Astrocyte of the spinal cord (primary cell): ENCODE data around the gene MRTO4.
"Not testable (repeated sequence)": the region's sequence is repeated elsewhere in the genome, so short reads cannot be mapped to it uniquely, and the experiment has no call there.

Experiments
- DNase-seq: peaks from one replicate; pipeline ENCODE4 v3.0.0; 2011; ENCODE audit warnings: low read depth, low spot score
- H3K4me3 ChIP-seq: 2 replicates; pipeline ENCODE4 v1.5.1; 2011; ENCODE audit warnings: low read depth, mild to moderate bottlenecking, low read length, moderate library complexity
- in situ Hi-C: cut with HindIII; loops from 2 replicates; pipeline ENCODE4 v1.10.0; 2017; ENCODE audit warnings: low sequenced_read_pairs
- TF ChIP-seq, protein P1 (sequence below): IDR thresholded peaks from 2 replicates; pipeline ENCODE4 v1.5.1; 2012; ENCODE audit warnings: low read depth, mild to moderate bottlenecking, low read length, inconsistent platforms

The MRTO4 gene

DNA sequence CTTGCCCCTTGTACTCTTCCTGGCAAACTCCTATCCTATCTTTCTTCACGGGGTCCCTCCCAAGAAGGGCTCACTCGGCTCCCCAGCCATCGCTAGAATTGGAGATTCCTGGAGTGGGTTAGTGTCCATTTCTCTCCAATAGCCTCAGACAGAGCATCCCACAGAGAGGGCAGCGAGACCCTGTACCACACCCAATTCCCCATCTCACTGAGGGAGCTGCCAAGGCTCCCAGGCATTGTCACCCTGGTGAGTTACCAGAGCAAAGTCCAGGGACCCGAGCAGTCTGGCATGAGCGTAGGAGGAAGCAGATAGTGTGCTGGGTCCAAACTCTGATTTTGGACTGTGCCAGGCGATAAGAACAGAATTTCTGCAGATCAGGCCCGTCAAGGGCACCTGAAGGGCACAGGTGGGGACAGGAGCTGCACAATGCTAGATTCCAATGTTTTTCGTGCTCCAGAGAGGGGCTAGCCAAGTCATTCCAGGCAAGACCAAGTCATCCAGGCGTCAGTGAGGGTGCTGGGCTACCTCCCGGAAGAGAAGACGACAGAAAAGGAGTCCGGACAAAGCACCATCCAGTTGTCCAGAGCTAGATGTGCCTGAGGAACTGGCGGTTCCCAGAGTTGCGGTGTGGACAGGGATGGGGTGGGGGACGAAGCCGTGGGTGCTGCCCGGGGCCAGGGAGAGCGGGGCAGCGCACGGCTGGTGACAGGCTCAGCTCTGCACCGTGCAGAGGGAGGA lies 21.7 kb downstream of the MRTO4 start:
- DNase-seq = no peak
- TF ChIP-seq, protein P1, sequence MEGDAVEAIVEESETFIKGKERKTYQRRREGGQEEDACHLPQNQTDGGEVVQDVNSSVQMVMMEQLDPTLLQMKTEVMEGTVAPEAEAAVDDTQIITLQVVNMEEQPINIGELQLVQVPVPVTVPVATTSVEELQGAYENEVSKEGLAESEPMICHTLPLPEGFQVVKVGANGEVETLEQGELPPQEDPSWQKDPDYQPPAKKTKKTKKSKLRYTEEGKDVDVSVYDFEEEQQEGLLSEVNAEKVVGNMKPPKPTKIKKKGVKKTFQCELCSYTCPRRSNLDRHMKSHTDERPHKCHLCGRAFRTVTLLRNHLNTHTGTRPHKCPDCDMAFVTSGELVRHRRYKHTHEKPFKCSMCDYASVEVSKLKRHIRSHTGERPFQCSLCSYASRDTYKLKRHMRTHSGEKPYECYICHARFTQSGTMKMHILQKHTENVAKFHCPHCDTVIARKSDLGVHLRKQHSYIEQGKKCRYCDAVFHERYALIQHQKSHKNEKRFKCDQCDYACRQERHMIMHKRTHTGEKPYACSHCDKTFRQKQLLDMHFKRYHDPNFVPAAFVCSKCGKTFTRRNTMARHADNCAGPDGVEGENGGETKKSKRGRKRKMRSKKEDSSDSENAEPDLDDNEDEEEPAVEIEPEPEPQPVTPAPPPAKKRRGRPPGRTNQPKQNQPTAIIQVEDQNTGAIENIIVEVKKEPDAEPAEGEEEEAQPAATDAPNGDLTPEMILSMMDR = no peak
- in situ Hi-C loops = no loop called here
- no peak overlapping the region for H3K4me3 ChIP-seq

DNA sequence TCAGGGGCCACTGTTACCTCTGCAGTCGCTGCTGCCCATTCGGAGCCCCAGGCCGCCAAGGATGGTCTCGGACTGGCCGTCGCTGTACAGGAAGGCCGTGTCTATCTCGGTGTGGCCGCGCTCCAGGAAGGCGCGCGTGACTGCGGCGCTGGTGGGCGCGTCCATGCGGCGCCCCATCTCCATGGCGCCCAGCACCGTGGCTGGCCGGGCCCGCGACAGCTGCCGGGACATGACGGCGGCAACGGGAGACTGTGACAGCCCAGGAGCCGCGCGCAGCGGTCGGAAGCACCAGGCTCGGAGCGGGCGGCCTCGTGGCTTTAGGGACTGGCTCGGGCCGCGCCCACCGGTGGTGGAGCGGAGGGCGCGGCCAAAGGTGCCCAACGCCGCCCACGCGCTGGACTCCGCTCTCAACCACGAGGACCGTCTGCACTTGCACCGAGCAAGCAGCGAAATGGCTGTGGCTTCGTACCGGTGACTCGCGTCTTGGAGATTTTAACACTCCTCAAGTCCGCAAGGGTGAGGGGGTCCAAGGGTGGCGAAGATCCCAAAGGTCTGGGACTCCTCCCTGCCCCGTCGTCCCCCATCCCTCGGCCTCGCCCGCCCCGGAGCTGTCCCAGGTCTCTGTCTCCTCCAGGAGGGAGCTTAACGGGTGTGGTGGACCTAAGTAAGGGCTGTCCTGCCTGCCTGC lies 22.4 kb downstream of the MRTO4 start:
- H3K4me3 ChIP-seq, in situ Hi-C loops, DNase-seq: not testable (repeated sequence)

DNA sequence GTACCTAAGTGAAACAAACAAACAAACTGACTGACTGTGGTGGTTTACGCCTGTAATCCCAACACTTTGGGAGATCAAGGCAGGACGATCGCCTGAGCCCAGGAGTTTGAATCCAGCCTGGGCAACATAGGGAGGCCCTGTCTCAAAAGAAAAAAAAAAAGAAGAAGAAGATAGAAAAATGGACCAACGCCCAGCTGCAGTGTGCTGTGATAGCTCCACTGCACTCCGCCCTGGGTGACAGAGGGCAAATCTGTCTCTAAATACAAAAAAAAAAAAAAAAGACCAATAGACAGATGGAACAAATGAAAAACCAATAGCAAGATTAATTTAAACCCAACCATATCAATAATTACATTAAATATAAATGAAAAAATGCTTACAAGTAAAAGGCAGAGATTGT lies 23.0 kb downstream of the MRTO4 start:
- no peak overlapping the region for H3K4me3 ChIP-seq
- TF ChIP-seq, protein P1 = no peak
- in situ Hi-C loops = no loop called here
- DNase-seq = no peak

DNA sequence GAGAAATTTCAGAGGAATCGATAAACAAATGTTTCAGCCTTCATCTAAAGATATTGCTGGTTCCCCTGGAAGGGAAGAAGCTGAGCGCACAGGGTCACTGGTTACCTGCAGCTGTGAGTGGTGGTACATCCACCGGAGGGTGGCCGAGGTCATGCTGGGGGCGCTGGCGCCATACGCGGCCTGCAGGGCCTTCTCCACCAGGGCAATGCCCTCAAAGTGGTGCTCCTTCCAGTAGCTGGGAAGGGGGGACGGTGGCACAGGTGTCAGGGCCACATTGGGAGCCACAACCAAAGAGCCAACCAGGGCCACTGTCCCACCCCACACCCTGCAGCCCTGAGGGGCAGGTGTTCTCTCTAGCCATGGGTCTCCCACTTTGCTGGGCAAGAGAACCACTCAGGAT lies 32.3 kb downstream of the MRTO4 start:
- in situ Hi-C loops = no loop called here
- TF ChIP-seq, protein P1 = no peak
- H3K4me3 ChIP-seq = no peak overlapping the region
- DNase-seq = no peak

DNA sequence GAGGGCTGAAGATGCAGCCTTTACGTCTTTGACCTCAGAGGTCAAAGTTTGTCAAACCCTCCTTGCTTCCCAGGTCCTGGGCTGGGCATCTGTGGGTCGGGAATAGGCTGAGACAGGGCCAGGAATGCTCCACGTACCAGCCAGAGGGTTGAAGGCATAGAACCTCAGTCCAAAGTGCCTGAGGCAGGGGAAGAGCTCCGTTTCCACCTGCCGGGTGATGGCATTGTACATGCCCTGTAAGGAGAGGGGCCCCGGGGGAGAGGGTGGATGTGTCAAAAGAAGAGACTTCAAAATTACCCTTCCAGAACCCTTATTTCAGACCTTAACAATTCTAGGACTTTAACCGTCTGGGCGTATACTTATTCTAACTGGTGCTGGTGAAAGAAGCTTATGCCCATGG lies 33.3 kb downstream of the MRTO4 start:
- in situ Hi-C loops = no loop called here
- TF ChIP-seq, protein P1 = no peak
- no peak overlapping the region for H3K4me3 ChIP-seq
- no peak for DNase-seq

DNA sequence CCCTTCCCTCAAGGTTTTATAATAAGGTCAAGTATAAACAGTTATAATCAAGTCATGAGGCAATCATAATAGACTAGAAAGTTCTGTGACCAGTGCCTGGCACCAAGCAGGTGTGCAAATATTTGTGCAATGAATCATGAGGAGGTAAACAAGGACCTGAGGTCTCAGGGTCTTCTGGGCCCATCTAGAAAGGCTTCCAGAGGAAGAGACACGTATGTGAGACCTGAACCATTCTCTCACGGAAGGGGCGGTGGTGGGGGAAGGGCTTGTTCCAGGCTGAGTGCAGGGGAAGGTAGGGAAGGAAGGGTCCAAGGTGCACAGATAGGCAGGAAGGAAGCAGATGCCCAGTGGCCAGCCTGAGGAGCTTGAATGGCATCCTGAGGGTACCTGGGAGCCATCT lies 33.8 kb downstream of the MRTO4 start:
- DNase-seq, in situ Hi-C loops, H3K4me3 ChIP-seq: not testable (repeated sequence)

DNA sequence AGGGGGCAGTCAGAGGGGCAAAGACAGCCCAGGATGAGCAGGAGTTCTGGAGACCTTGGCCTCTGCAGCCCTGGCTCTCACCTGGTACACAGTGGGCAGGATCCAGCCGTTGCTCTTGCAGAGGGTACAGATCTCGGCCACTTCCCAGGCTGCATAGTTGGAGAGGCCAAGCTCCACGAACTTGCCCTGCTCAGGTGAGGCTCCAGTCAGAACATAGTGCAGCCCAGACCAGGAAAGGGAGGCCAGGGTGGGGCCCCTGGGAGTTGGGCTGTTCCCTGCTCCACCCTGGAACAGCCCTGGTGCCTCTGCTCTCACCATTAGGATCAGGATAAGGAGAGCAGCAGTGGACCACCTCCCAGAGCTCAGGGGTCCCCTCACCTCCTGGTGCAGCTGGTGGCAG lies 34.2 kb downstream of the MRTO4 start:
- H3K4me3 ChIP-seq, DNase-seq, in situ Hi-C loops: not testable (repeated sequence)

DNA sequence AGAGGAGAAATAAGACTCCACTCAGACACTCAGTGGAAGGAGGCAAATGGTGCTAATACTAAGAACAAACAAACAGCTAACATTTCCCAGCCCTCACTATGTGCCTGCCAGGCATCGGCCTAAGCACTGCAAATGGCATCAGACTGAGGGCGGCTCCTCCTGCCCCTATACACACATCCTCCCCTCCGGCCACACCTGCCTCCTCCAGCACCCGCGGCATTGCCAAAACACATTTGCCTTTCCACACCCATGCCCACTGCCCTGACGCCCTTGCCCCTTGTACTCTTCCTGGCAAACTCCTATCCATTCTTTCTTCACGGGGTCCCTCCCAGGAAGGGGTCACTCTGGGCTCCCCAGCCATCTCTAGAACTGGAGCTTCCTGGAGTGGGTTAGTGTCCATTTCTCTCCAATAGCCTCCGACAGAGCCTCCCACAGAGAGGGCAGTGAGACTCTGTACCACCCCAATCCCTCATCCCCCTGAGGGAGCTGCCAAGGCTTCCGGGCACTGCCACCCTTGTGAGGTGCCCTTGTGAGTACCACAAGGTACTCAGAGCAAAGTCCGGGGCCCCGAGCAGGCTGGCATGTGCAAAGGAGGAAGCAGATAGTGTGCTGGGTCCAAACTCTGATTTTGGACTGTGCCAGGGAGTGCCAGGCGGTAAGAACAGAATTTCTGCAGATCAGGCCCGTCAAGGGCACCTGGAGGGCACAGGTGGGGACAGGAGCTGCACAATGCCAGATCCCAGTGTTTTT lies 36.0 kb downstream of the MRTO4 start:
- no peak for DNase-seq
- TF ChIP-seq, protein P1 = no peak
- in situ Hi-C loops = no loop called here
- H3K4me3 ChIP-seq = no peak overlapping the region

DNA sequence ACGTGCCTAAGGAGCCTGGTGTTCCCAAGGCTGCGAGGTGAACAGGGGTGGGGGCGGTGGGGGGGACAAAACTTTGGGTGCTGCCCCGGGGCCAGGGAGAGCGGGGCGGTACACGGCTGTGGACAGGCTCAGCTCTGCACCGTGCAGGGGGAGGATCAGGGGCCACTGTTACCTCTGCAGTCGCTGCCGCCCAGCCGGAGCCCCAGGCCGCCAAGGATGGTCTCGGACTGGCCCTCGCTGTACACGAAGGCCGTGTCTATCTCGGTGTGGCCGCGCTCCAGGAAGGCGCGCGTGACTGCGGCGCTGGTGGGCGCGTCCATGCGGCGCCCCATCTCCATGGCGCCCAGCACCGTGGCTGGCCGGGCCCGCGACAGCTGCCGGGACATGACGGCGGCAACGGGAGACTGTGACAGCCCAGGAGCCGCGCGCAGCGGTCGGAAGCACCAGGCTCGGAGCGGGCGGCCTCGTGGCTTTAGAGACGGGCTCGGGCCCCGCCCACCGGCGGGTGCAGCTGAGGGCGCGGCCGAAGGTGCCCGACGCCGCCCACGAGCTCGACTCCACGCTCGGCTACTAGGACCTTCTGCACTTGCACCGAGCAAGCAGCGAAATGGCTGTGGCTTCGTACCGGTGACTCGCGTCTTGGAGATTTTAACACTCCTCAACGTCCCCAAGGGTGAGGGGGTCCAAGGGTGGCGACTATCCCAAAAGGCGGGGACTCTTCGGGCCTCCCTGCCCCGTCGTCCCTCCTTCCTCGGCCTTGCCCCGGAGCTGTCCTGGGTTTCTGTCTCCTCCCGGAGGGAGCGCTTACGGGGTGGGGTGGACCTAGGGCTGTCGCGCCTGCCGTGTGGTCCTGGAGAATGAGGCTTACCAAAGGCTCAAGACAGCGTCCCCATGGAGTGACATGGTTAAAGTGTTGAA lies 37.0 kb downstream of the MRTO4 start, which contains the start of gene AKR7A3:
Gene AKR7A3 (minus strand): TSS at position 447 of the 918 bp plus-strand sequence. CDS start 61 bp downstream, at position 386.
- in situ Hi-C loops = not testable (repeated sequence)
- peak; percentile 6 for DNase-seq
- H3K4me3 ChIP-seq = peak within 1 kb of the TSS; percentile 40
